Activated CD4-positive, alpha-beta T cell treated with anti-CD3 and anti-CD28 coated beads for 4 hours (primary cell): ENCODE results near the gene PKIG.
A peak's percentile ranks its signal among the peaks of the same experiment; 100 is the strongest.

ENCODE experiments used
- DNase-seq, 2 donors: peaks; one replicate each; pipeline ENCODE4 v3.0.0-alpha.2; 2020

PKIG gene

DNA sequence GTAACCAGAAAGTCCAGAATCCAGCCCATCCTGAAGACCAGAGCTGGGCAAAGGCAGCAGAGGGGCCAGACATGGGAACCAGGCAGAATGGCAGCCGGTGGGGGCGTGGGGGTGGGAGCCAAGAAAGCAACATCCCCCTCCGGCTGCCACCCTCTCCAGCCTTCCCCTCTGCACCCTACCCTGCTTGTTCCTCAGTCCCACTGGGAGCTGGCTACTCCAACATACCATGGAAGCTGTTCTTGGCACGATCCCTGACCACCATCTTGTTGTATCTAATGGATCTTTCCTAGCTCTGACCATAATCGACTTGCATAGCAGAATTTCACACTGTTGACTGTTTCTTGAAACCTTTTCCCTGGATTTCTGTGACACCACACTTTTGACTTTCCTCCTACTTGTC lies 38.9 kb downstream of the PKIG start:
- DNase-seq: no peak

DNA sequence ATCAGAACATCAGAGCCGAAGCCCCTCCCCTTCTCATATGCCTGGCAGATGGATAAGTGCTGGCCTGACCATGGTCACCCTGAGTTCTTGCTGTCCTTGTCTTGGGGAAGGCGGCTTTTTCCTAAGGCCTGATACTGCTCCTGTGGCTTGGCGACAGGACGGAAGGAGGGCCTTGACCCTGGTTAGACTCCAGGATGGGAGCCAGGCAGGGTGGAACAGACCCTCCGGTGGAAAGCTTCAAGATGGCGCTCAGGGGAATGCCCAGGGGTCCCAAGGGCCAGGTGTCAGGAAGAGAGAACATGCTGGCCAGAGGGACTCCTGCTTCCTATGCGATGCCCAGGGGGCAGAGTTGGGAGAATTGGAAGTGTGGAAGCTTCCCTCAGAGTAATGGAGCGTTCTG lies 39.6 kb downstream of the PKIG start:
- no peak for DNase-seq

DNA sequence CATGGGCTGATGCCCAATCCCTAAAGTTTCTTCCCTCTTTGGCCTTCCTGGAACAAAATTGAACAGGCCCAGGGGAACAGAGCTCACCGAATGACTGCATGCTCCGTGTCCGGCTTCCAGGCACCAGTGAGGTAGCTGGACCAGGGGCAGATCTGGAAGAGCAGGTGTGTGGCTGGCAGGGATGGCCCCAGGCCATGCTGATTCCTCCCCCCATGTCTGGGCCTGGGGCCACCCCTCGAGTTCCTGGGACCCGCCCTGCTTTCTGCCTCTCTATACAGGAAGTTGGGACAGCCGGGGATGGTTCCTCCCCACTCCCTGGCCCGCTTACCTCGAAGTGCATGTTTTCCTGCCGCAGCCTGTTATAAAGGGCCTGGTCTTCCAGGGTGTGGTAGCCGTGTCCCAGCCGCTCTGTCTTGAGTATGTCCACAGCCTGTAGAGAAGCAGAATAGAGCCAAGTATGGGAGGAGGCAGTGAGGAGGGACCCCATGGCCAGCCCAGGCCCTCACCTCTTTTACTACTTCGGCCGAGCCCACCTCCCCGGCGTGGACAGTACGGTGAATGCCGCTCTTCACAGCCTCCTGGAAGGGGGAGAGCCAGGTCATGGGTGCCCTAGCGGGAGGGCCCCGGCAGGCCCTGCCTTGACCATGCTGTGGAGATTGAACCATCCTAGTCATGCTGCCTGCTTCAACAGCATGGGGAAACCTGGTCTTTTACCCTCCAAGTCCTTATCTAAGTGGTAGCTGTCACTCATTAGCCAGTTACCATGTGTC lies 40.3 kb downstream of the PKIG start:
- no peak for DNase-seq

DNA sequence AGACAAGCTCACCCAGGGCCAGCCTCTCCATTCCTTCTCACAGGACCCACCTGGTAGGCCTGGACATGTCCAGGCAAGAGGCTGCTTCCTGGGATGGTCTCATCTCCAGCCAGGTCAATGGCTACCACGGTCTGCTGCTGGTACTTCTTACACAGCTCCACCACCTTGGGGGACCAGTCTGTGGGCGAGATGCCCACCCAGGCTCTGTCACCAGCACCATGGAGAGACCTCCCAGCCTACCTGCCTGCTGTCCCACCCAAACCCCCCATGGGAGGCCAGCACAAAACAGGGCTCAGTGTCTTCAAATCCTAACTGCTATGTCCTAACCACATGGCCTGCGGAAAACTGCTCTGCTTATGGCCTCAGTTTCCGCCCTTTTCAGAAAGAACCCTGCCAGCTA lies 41.8 kb downstream of the PKIG start:
- DNase-seq: no peak

DNA sequence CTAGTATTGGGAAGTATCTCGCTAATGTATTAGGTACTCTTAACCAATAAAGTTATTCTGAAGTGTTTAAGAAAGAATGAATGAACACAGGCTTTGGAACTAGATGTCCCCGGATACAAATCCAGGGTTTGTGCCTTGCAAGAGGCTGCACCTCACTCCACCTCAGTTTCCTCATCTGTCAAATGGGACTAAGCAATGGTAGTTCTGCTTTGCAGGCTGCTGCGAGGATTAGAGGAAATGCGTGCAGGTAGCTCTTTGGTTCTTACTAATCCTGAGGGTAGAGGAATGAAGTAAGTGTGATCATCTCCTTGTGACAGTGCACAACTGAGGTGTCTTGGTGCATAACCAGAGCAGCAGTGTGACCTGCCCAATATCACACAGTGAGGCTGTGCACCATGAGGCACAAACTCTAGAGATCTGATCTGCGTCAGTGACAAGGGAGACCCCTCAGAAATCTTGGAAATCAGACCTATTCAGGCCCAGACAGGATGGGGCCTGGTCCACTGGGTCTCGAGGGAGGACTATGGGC lies 42.4 kb downstream of the PKIG start:
- no peak for DNase-seq

DNA sequence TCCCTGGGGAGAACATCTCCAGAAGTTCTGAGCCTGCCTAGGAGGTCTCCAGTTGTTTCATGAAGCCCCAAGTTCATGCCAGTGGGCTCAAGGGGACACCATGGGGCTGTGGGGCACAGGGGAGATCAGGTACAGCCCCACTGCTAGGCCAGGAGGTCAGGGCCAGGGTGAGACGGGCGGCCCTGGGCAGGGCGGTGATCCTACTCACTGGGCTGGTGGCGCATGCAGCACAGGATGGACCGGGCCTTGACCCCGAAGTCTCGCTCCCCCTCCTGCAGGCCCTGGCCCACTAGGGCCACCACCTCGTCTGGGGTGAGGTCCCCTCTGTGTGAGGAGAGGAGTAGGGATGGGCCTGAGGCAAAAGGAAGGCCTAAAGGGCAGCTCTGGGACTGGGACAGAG lies 43.0 kb downstream of the PKIG start:
- DNase-seq: no peak

DNA sequence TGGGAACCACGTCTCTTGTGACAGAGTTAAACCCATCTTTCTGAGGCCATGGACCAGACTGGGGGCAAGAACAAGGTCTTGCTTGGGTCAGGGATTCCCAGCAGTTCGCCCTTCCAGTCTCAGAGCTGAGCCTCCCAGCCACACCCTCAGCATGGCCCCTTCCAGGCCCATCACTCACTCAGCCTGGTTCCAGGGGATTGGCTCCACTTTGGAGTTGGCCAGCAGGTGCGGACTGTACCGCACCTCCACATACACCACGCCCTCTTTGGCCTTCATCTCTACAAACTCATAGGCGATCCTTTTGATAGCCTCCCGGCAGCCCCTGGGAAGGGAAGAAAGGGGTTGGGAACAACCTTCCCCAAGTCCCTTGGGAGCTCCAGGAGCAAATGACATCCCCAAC lies 43.9 kb downstream of the PKIG start:
- no peak for DNase-seq

DNA sequence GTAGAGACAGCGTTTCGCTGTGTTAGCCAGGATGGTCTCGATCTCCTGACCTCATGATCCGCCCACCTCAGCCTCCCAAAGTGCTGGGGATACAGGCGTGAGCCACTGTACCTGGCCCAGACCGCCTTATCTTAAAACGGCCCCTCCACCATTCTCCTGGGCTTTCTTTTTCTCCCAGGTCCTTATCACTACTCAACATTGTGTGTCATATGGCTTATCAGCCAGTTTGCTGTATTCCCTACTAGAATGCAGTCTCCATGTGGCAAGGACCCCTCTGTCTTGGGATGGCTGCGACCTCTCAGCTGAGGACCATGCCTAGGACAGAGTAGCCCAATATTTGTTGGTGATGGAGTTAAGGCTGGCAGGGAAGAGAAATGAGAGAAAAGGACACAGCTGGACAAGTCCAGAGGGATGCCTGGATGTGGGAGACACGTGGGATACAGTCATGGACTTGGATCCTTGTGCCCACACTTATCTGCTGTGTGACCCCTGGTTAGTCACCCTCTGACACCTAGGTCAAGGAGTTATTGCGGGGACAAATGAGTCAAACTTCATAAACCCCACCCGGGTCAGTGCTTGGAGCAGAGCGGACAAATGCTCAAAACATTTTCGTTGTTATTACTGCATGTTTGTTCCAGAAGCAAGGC lies 45.1 kb downstream of the PKIG start:
- no peak for DNase-seq

DNA sequence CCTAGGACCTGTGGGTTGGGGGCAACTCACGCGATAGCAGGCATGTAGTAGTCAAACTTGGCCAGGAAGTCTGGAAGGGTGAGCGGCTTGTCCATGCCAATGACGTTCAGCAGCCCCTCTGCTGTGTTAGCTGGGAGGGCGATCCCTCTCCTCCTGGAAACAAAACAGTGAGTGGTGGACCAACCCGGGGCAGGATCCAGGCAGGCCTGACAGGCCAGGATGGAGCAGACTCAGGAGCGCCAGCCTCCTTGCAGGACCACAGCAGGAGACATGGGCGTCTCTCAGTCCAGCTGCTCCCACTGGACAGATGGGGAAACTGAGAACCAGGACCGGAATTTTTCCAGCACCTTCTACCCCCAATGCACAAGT lies 46.6 kb downstream of the PKIG start:
- DNase-seq: no peak

DNA sequence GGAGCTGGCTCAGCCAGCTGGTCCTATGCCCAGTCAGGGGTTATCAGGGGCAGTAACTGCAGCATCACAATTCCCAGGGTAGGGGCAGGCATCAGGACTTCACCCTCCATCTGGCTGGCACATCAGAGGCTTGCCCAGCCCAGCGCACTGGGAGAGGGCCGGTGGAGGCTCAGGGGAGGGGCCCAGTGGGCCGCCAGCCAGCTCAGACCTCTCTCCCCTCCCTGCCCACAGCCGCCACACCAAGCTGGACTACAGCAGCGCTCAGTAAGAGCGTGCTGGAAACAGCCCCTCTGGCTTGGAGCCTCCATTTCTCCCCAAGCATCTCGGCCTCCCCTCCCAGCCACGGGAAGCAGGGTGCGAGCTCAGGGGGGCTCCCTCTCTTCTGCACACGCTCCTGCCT lies 47.2 kb downstream of the PKIG start:
- DNase-seq: no peak

DNA sequence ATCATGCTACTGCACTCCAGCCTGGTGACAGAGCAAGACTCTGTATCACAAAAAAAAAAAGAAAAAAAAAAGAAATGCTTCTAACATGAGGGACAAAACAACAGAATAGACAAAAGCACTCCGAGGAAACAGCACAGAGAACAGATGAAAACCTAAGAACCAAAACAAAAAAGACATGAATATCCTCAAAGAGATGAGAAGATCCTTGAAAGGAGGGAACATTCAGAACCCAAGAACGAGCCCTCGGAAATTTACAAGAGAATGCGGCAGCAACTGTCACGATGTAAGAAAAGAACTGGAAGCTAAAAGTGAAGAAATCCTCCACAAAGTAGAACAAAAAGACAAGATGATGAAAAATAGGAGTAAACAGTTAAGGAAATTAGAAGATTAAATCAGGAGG lies 47.9 kb downstream of the PKIG start:
- DNase-seq: no peak

DNA sequence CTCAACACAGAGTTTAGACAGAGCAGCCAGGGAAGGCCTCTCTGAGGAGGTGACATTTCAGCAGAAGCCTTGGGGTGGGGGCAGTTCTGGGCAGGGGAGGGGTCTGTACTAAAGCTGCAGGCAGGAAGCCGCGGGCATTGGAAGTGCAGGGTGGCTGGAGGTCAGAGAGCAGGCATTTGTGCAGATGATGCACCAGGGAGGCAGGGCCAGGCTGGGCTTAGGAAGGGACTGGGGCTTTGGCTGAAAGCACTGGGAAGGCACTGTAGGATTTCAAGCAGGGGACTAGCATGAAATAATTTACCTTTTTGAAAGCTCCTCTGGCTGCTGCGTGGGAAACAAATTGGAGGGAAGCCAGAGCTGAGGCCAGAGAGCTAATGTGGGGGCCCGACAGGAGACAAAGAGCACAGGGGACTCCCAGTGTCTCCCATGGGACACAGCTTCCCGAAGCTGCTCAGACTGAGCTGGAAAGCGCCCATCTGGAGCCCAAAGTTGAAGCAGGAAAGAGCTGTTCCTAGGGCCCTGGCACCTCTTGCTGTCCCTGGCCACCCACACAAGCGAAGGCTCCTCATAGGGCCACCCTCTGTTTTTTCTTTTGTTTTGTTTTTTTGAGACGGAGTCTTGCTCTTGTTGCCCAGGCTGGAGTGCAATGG lies 49.8 kb downstream of the PKIG start:
- DNase-seq: no peak

DNA sequence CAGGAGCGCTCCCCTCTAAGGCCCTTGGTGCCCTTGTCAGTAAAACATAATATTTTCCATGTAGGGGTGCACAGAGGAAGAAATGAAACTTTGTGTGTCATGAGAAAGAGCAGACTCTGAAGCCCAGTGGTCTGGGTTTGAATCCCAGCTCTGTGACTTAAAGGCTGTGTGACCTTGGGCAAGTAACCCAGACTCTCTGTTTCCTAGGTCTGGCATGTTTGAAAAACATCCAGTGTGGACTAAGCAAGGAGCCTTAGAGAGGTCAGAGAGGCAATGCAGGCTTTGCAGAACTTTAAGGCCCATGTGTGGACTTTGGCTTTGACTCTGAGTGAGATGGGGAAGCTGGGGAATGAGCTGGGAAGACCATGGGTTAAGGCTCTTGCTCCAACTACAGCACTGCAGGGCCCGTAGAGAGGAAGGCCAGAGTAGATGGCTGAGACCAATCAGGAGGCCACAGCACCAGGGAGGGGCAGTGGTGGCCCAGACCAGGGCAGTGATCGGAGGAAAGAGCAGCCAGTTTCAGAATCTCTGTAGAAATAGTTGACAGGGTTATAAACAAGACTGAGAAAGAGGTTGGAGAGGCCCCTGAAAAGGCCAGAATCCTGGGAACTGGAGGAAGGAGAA lies 50.9 kb downstream of the PKIG start:
- DNase-seq: no peak

DNA sequence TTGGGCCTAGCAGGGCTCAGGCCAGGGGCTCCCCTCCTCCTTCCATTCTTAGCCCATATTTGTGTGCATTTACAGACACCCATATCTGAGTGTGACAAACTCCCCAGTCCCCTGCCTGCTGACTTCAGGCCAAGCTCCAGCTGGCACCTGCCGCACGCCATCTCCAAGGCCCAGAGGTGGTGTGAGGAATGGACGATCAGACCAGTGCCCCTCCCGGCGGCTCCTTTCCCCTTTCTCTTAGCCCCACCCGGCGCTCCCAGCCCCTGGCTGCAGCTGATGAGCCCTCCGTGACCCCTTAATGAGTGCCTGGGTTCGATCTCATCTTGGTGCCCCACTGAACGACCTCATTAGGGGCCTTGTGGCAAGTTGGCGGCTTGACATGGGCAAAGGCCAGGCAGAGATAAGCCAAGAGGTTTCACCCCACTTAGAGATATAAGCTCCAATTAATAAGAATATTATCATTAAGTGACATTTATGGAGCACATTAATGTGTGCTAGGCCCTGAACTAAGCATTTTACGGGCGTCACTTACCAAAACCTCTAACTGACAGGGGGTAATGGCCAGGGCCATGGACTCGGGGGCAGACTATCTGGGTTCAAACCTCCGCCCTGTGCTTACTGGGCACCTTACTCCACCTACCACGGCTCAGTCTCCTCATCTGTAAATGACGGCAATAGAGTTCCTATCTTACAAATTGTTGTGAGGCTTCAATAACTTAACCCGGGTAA lies 51.7 kb downstream of the PKIG start:
- no peak for DNase-seq

DNA sequence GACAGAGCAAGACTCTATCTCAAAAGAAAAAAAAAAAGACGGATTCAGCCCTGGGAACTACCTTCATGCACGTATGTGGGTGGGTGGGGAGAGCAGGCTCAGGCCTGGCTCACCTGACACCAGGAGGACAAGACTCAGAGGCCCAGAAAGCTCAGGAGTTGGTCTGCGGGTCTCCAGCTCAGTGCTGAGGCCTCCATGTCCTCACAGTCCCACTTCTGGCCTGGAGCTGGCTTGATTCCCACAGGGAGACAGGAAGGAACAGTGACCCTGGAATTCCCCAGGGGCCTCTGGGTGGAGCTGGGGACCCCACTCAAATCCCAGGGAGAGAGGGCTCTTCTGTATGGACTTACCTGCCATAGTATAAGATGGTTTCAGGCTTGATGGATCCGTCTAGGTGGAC lies 53.5 kb downstream of the PKIG start:
- DNase-seq: no peak

DNA sequence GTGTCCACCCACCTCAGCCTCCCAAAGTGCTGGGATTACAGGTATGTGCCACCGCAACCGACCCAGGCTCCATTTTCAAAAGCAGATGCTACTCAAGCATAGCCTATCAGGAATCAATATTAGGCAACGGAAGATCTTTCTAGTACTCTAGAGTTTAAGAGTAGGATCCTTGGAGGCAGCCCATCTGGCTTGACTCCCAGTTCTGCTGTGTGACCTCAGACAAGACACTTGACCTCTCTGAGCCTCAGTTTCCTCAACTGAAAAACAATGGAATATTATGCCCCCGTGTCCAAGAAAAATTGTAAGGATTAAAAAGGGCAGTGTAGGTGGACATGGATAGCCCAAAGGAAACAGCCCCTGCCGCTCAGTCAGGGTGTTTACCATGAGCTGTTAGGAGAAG lies 54.7 kb downstream of the PKIG start:
- no peak for DNase-seq

DNA sequence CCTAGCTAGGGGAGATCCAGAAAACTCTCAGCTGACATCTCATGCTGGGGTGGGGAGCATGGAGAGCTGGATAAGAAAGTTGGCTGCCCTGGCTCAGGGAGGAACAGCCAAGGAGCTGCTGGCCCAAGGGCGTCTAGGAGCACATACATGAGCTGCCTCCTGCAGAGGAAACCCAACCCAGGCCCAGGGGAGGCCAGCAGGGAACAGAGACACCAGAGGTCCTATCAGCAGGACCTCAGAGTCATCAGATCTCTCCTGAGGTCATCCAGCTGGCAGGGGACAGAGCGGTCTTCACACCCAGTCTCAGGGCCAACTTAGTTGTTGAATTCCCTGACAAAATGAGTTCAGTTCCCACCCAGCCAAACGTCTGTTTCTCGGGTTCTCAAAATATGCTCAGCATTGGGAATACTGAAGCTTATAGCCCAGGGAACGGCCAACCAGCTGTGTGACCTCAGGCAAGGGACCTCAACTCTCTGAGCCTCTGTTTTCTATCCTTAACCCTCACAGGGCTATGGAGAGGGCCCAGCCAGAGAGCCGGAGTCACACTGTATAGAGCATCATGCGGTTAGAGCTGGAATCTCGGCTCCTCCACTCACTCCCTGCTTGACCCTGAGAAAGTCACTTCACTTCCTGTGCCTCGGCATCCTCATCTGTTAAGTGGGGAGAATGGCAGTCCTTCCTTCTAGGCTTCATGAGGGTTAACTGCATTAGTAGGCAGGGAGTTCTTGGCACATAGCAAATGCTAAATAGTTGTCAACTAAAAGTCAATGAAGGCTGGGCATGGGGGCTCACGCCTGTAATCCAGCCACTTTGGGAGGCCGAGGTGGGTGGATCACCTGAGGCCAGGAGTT lies 55.4 kb downstream of the PKIG start:
- no peak for DNase-seq

DNA sequence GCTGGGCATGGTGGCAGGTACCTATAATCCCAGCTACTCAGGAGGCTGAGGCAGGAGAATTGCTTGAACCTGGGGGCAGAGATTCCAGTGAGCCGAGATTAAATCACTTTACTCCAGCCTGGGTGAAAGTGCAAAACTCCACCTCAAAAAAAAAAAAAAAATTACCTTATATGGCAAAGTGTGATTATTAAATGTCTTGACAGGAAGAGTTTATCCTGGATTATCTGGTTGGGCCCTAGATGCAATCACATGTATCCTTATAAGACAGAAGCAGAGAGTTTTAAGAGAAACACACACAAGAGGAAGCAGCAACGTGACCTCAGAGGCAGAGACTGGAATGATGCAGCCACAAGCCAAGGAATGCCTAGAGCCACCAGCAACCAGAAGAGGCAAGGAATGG lies 58.1 kb downstream of the PKIG start:
- DNase-seq: no peak

DNA sequence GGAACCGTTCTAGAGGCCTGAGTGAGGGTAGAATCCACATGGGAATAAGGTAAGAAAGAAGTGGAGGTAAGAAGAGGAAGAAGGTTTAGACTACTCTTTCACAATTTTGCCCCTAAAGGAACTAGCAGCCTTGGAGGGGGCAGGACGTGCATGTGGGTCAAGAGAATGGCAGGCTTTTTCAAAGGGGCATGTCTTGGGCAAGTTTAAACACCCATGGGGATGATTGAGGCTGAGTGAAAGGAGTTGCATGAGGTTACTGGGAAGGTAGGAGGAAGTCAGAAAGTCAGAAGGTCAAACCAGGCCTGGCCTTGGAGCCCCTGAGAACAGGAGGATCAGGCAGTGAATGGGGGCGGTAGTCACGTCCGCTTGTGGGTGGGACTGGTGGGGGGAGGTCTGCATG lies 58.9 kb downstream of the PKIG start:
- no peak for DNase-seq

DNA sequence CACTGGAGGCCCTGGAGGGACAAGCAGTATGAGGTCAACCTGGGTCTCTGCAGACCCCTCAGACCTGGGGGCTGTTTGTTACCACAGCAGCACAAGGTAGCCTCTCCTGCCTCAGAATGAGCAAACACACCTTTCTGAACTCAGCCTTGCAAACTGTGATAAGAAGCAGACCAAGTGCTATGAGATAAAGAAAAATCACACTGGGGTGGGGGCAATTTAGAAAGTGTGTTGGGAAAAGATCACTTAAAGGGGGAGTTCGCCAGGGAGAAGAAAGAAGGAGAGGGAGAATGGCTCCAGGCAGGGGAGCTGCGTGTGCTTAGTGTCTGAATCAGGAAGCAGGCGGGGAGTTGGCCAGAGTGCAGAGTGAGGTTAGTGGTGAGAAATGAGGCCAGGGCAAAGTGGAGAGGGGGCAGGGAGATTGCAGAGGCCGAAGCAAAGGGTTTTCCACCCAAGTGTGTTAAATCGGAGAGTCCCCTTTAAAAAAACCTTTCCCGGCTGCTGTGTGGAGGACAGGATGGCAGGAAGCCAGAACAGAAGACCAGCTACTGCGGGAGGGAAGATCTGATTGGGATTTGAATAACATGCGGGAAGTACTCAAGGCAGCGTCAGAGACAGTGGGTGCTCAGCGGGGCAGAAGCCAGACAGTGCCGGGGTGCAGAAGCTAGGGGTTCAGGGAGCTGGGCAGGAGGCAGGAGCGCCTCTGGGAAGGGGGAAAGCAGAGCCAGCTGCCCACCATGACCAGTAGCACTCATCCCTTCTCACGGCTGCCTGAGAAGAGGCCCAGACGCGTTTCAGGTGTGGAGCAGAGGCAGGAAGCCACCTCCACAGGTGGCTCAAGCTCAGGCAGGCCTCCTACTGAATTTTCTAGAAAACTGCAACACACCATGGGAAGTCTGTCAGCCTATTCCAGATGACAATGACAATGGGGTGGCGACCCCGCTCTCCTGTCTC lies 60.1 kb downstream of the PKIG start:
- DNase-seq: peak in 1 of 2 donors; percentile 26

DNA sequence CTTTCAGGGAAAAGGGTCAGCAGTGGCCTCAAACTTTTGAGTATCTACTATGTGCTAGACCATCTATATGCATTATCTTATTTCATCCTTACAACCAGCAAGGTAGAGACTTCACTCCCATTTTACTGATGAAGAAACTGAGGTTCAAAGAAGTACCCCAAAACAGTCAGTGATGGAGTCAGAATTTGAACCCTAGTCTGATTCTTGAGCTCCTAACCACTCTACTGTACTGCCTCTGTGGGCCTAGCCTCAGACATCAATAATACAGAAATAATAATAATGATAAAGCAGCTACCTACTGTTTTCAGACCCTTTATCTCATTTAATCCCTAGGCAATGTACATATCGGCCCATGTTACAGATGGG lies 60.8 kb downstream of the PKIG start:
- DNase-seq: no peak
